Measurements from ENCODE around the gene IFITM5.
"Not testable (repeated sequence)": the region's sequence is repeated elsewhere in the genome, so short reads cannot be mapped to it uniquely, and the experiment has no call there.

Gene IFITM5

GRCh38 chr11:327581-327923 lies 28.2 kb upstream of the IFITM5 start:
- DNase-seq: no peak

- peak; percentile 42 for DNase-seq
Observed at GRCh38 chr11:326842-327580, 27.7 kb upstream of the IFITM5 start.

- DNase-seq: no peak
Observed at GRCh38 chr11:326592-326841, 27.2 kb upstream of the IFITM5 start.

GRCh38 chr11:325796-326591 lies 26.7 kb upstream of the IFITM5 start:
- no peak for DNase-seq

- not testable (repeated sequence) for DNase-seq
Observed at GRCh38 chr11:324593-325517, 25.5 kb upstream of the IFITM5 start.

GRCh38 chr11:324156-324555 lies 24.8 kb upstream of the IFITM5 start:
- no peak for DNase-seq

GRCh38 chr11:319888-320273 lies 20.6 kb upstream of the IFITM5 start:
- DNase-seq: not testable (repeated sequence)

GRCh38 chr11:319121-319887 lies 20.0 kb upstream of the IFITM5 start:
- DNase-seq: not testable (repeated sequence)

- DNase-seq: not testable (repeated sequence)
Observed at GRCh38 chr11:318405-319120, 19.2 kb upstream of the IFITM5 start.

- not testable (repeated sequence) for DNase-seq
Observed at GRCh38 chr11:317668-318404, 18.5 kb upstream of the IFITM5 start.

GRCh38 chr11:316891-317301 lies 17.6 kb upstream of the IFITM5 start:
- no peak for DNase-seq

GRCh38 chr11:316031-316701 lies 16.8 kb upstream of the IFITM5 start:
- no peak for DNase-seq

GRCh38 chr11:315516-315994 lies 16.2 kb upstream of the IFITM5 start:
- no peak for DNase-seq

- DNase-seq: no peak
Observed at GRCh38 chr11:315051-315481, 15.7 kb upstream of the IFITM5 start.

- not testable (repeated sequence) for DNase-seq
Observed at GRCh38 chr11:314554-314875, 15.2 kb upstream of the IFITM5 start.

GRCh38 chr11:313787-314553 lies 14.6 kb upstream of the IFITM5 start, which contains the start of gene IFITM1:
TSS of gene IFITM1 (plus strand) at chr11:314040. CDS start at chr11:314171, 131 bp downstream.
- DNase-seq: peak; percentile 51

GRCh38 chr11:313304-313786 lies 14.0 kb upstream of the IFITM5 start:
- no peak for DNase-seq

GRCh38 chr11:312092-312816 lies 12.9 kb upstream of the IFITM5 start:
- no peak for DNase-seq

Data from effector CD4-positive, alpha-beta T cell (primary cell).